ENCODE data around the gene BCAS1. TPM values are rescaled to one million over a fixed set of nuclear protein-coding genes. Genes with fewer than 3 reads are reported as not detected.

The BCAS1 gene
- total RNA-seq, 1 donor from 2014 or later, result not detected

- no peak for DNase-seq (ENCODE audit: low read depth in 2 of 2)
These were observed 105.7 kb downstream of the BCAS1 start for GRCh38 chr20:53964501-53965253.

GRCh38 chr20:53964067-53964466 lies 106.3 kb downstream of the BCAS1 start:
- no peak for DNase-seq (ENCODE audit: low read depth in 2 of 2)

- no peak for DNase-seq (ENCODE audit: low read depth in 2 of 2)
These were observed 106.8 kb downstream of the BCAS1 start for GRCh38 chr20:53963635-53964034.

- DNase-seq (ENCODE audit: low read depth in 2 of 2), result no peak
These were observed 108.0 kb downstream of the BCAS1 start for GRCh38 chr20:53962388-53962787.

GRCh38 chr20:53961527-53961926 lies 108.9 kb downstream of the BCAS1 start:
- peak in 1 of 2 donors; percentile 39 for DNase-seq (ENCODE audit: low read depth in 2 of 2)

- no peak for DNase-seq (ENCODE audit: low read depth in 2 of 2)
These were observed 109.7 kb downstream of the BCAS1 start for GRCh38 chr20:53960579-53961272.

- DNase-seq (ENCODE audit: low read depth in 2 of 2), result no peak
These were observed 110.3 kb downstream of the BCAS1 start for GRCh38 chr20:53959911-53960578.

- no peak for DNase-seq (ENCODE audit: low read depth in 2 of 2)
These were observed 112.1 kb downstream of the BCAS1 start for GRCh38 chr20:53958260-53958659.

GRCh38 chr20:53957451-53958172 lies 112.8 kb downstream of the BCAS1 start:
- DNase-seq (ENCODE audit: low read depth in 2 of 2), result peak in 1 of 2 donors; percentile 22

GRCh38 chr20:53956013-53956715 lies 114.2 kb downstream of the BCAS1 start:
- DNase-seq (ENCODE audit: low read depth in 2 of 2), result no peak

GRCh38 chr20:53954723-53955658 lies 115.4 kb downstream of the BCAS1 start:
- DNase-seq (ENCODE audit: low read depth in 2 of 2), result no peak

GRCh38 chr20:53952528-53953096 lies 117.8 kb downstream of the BCAS1 start:
- DNase-seq (ENCODE audit: low read depth in 2 of 2), result no peak

- DNase-seq (ENCODE audit: low read depth in 2 of 2), result no peak
These were observed 119.8 kb downstream of the BCAS1 start for GRCh38 chr20:53950578-53950977.

- DNase-seq (ENCODE audit: low read depth in 2 of 2), result no peak
These were observed 120.4 kb downstream of the BCAS1 start for GRCh38 chr20:53950031-53950430.

- peak; percentile 37 to 92 for DNase-seq (ENCODE audit: low read depth in 2 of 2)
These were observed 121.0 kb downstream of the BCAS1 start for GRCh38 chr20:53949319-53949839.

- peak in 1 of 2 donors; percentile 8 for DNase-seq (ENCODE audit: low read depth in 2 of 2)
These were observed 121.7 kb downstream of the BCAS1 start for GRCh38 chr20:53948383-53949318.

- DNase-seq (ENCODE audit: low read depth in 2 of 2), result no peak
These were observed 122.7 kb downstream of the BCAS1 start for GRCh38 chr20:53947501-53948195.

- DNase-seq (ENCODE audit: low read depth in 2 of 2), result no peak
These were observed 124.3 kb downstream of the BCAS1 start for GRCh38 chr20:53946106-53946505.
